AG09319 (cell line): Measurements from ENCODE around the gene ATAD3B.

Source experiments
- DNase-seq: peaks from one replicate; pipeline ENCODE4 v3.0.0-alpha.2; 2010; ENCODE audit warnings: low read depth; ENCODE audit errors: extremely low read depth
- CTCF ChIP-seq: IDR thresholded peaks from 2 replicates; pipeline ENCODE4 v1.5.1; 2011; ENCODE audit warnings: low read depth, mild to moderate bottlenecking, inconsistent platforms, low read length, moderate library complexity

The ATAD3B gene

GRCh38 chr1:1540818-1541628 lies 69.5 kb downstream of the ATAD3B start:
- no peak for TF ChIP-seq CTCF

GRCh38 chr1:1541956-1542765 lies 70.6 kb downstream of the ATAD3B start:
- no peak for DNase-seq
- TF ChIP-seq CTCF = no peak

More at GRCh38 chr1:1540818-1541628, 69.5 kb downstream of the ATAD3B start:
- DNase-seq = no peak

- TF ChIP-seq CTCF = no peak
- no peak for DNase-seq
Observed at GRCh38 chr1:1542766-1543705, 71.5 kb downstream of the ATAD3B start.

- no peak for DNase-seq
- TF ChIP-seq CTCF = no peak
Observed at GRCh38 chr1:1543706-1544099, 72.1 kb downstream of the ATAD3B start.

- no peak for DNase-seq
- TF ChIP-seq CTCF = no peak
Observed at GRCh38 chr1:1544544-1544943, 73.0 kb downstream of the ATAD3B start.
